ENCODE measurements around the gene LYZL2.
"Not testable (repeated sequence)": the region's sequence is repeated elsewhere in the genome, so short reads cannot be mapped to it uniquely, and the experiment has no call there.

GRCh38 chr10:30672338-30672737, 42.8 kb upstream of the LYZL2 start:
- not testable (repeated sequence) for TF ChIP-seq EZH2phosphoT487 (IDR thresholded peaks at IDR 0.05; ENCODE audit: borderline replicate concordance); CEBPB (IDR thresholded peaks at IDR 0.05; ENCODE audit: low read depth); CTCF (IDR thresholded peaks at IDR 0.05 in 2 of 3, conservative IDR thresholded peaks at IDR 0.05 in 1 of 3; ENCODE audit: borderline replicate concordance in 1 of 3, insufficient read depth in 1 of 3, low read depth in 2 of 3, low read length in 2 of 3); RAD21 (IDR thresholded peaks at IDR 0.05; ENCODE audit: low read depth); POLR2A (IDR thresholded peaks at IDR 0.05; ENCODE audit: borderline replicate concordance, extremely low read depth, insufficient read depth, insufficient read length); YY1 (IDR thresholded peaks at IDR 0.05; ENCODE audit: extremely low read depth, insufficient replicate concordance, low read depth, low read length); REST (IDR thresholded peaks at IDR 0.05; ENCODE audit: low read depth); SRF (IDR thresholded peaks at IDR 0.05; ENCODE audit: low read depth); MAX (IDR thresholded peaks at IDR 0.05)
